A673 (cell line): ENCODE results near the gene DDX50.

Source experiments
- CTCF ChIP-seq: fragments of 300-800, 200-600 bp; sonication (generic); conservative IDR thresholded peaks from 2 replicates; pipeline ENCODE4 v1.5.1; 2017; ENCODE audit warnings: low read depth, mild to moderate bottlenecking, antibody characterized with exemption, low read length, moderate library complexity, mixed read lengths
- EZH2 ChIP-seq: fragments of 200-600 bp; sonication (generic); IDR thresholded peaks from 2 replicates; pipeline ENCODE4 v1.6.1; 2017; ENCODE audit warnings: borderline replicate concordance, low read depth, mild to moderate bottlenecking, mixed read lengths, antibody characterized with exemption, low read length; ENCODE audit not compliant: poor library complexity, severe bottlenecking

- TF ChIP-seq CTCF (no peak), EZH2 (no peak)
These were observed 54.3 kb downstream of the DDX50 start for GRCh38 chr10:68955355-68955831.
